HG03460 (cell line): ENCODE measurements around the gene FHIT.

ENCODE experiments used
- ATAC-seq: cut with Tn5 transposase; IDR thresholded peaks from one replicate; pipeline ENCODE4 v1.9.1; 2021; ENCODE audit not compliant: unreplicated experiment

FHIT gene

GRCh38 chr3:59796456-59796855, 1454.8 kb downstream of the FHIT start:
- no peak for ATAC-seq

- no peak for ATAC-seq
Measured at GRCh38 chr3:59795756-59796155, 1455.5 kb downstream of the FHIT start.

GRCh38 chr3:59793976-59794375, 1457.3 kb downstream of the FHIT start:
- ATAC-seq: no peak

- no peak for ATAC-seq
Measured at GRCh38 chr3:59791774-59792308, 1459.4 kb downstream of the FHIT start.

GRCh38 chr3:59790241-59790640, 1461.0 kb downstream of the FHIT start:
- no peak for ATAC-seq

GRCh38 chr3:59788801-59789200, 1462.5 kb downstream of the FHIT start:
- ATAC-seq: no peak

- ATAC-seq: no peak
Measured at GRCh38 chr3:59788133-59788532, 1463.1 kb downstream of the FHIT start.

- ATAC-seq: no peak
Measured at GRCh38 chr3:59786374-59786773, 1464.9 kb downstream of the FHIT start.

GRCh38 chr3:59784164-59784563, 1467.1 kb downstream of the FHIT start:
- ATAC-seq: no peak

- ATAC-seq: no peak
Measured at GRCh38 chr3:59783468-59783988, 1467.7 kb downstream of the FHIT start.

GRCh38 chr3:59782664-59783063, 1468.6 kb downstream of the FHIT start:
- ATAC-seq: no peak

- no peak for ATAC-seq
Measured at GRCh38 chr3:59780209-59780608, 1471.0 kb downstream of the FHIT start.

GRCh38 chr3:59779260-59779659, 1472.0 kb downstream of the FHIT start:
- ATAC-seq: no peak

- ATAC-seq: no peak
Measured at GRCh38 chr3:59777667-59778077, 1473.6 kb downstream of the FHIT start.

- ATAC-seq: no peak
Measured at GRCh38 chr3:59777066-59777465, 1474.2 kb downstream of the FHIT start.

GRCh38 chr3:59775761-59776325, 1475.4 kb downstream of the FHIT start:
- ATAC-seq: no peak

GRCh38 chr3:59775106-59775505, 1476.1 kb downstream of the FHIT start:
- no peak for ATAC-seq

- ATAC-seq: no peak
Measured at GRCh38 chr3:59774634-59775033, 1476.6 kb downstream of the FHIT start.

GRCh38 chr3:59774000-59774399, 1477.3 kb downstream of the FHIT start:
- no peak for ATAC-seq

GRCh38 chr3:59772416-59773408, 1478.5 kb downstream of the FHIT start:
- no peak for ATAC-seq

- no peak for ATAC-seq
Measured at GRCh38 chr3:59771768-59772181, 1479.5 kb downstream of the FHIT start.
